Ovary (tissue), 9 donors: ENCODE measurements around the gene NMRK2. TPM values are rescaled to one million over a fixed set of nuclear protein-coding genes. Genes with fewer than 3 reads are reported as not detected.

Experiments
- DNase-seq, 5 donors: peaks; one replicate each; pipeline ENCODE4 v3.0.0-alpha.2; 2019 to 2020
- H3K27ac ChIP-seq, 2 donors: fragments of 200-600 bp; one replicate each; pipeline versions ENCODE4 v1.5.1 to v1.8.0; 2019 to 2022
- H3K27me3 ChIP-seq: fragments of 200-600 bp; one replicate; pipeline ENCODE4 v1.8.0; 2022
- H3K36me3 ChIP-seq: fragments of 200-600 bp; sonication (generic); one replicate; pipeline ENCODE4 v1.5.1; 2019
- H3K4me1 ChIP-seq: one replicate; pipeline ENCODE4 v1.8.1; 2013; ENCODE audit warnings: mild to moderate bottlenecking, moderate library complexity; ENCODE audit not compliant: insufficient read depth
- H3K4me3 ChIP-seq: fragments of 200-600 bp; sonication (generic); one replicate; pipeline ENCODE4 v1.5.1; 2017
- H3K9me3 ChIP-seq, 2 donors: fragments of 200-600 bp in 1 of 2; sonication (generic) in 1 of 2; one replicate each; pipeline versions ENCODE4 v1.5.1 to v1.8.1; 2013 to 2019; ENCODE audit warnings: mild to moderate bottlenecking in 1 of 2, moderate library complexity in 1 of 2
- EP300 ChIP-seq: sonication (generic); formaldehyde crosslinking; IDR thresholded peaks from one replicate; pipeline ENCODE4 v1.6.1; 2017; ENCODE audit warnings: antibody characterized with exemption
- POLR2A ChIP-seq: fragments of 450-650 bp; IDR thresholded peaks from one replicate; pipeline ENCODE4 v1.6.1; 2017; ENCODE audit warnings: antibody characterized with exemption, mild to moderate bottlenecking, moderate library complexity
- WGBS, 3 donors: extraction: QIAGEN DNeasy Blood & Tissue Kit in 1 of 3; methylation state at CpG; one replicate each; pipeline versions ENCODE4 v1.1.5 to v1.1.7; 2013 to 2017; 5-methylcytosine and 5-hydroxymethylcytosine counted together
- intact Hi-C, 4 donors: fragments of 100-400 bp; cut with DNase I; formaldehyde crosslinking; loops; one replicate each; pipeline versions ENCODE4 v1.11.0 to v1.15.1; 2022 to 2023
- polyA plus RNA-seq, 2 donors: library from polyadenylated mRNA; stranded (reverse); fragments of 200-250 nt in 1 of 2; fragments of 350-450 nt in 1 of 2; fragmentation: Illumina TruSeq in 1 of 2; extraction: RNeasy Lipid Tissue Mini Kit (QIAGEN cat#74804) in 1 of 2; gene quantifications; one replicate each; pipeline ENCODE4 v1.2.3, GENCODE V29; 2013 to 2014
- total RNA-seq, 7 donors: library from RNA; depleted of rRNA in 2 of 7; stranded (reverse); fragments of >200 nt in 2 of 7; fragmentation: NEBNext Ultra II Directional in 3 of 7; extraction: Animal tissue kit (Norgen Biotek cat#: 25700) in 3 of 7; gene quantifications; one replicate each; pipeline versions ENCODE4 v1.1.0 to v1.2.4, GENCODE V29; 2016 to 2023
- TF ChIP-seq, protein P1 (sequence below), 3 donors: fragments of 450-650 bp in 2 of 3; fragments of 200-600 bp in 1 of 3; IDR thresholded peaks; one replicate each; pipeline versions ENCODE4 v1.5.1 to v1.8.0; 2016 to 2022; ENCODE audit warnings: antibody characterized with exemption in 3 of 3, mild to moderate bottlenecking in 1 of 3
- donor health status: DM: no; HTN: no; CAD: no; lungs with moderate emphysema.
- donor health status: DM: no; HTN: no; CAD: no.
- donor health status: Bipolar disorder and iron deficiency.
- donor health status: DM: yes; HTN: yes; CAD: no.
- donor health status: DM: no; HTN: no; CAD: no.
- donor health status: DM: yes; HTN: yes; CAD: no.

NMRK2 gene
- total and polyA plus RNA-seq, 9 donors = 0.26 to 0.93 (median 0.40) TPM; not detected in 5

GRCh38 chr19:3955688-3956087 lies 22.8 kb downstream of the NMRK2 start:
- no peak for DNase-seq
- H3K27ac ChIP-seq = no peak overlapping the region
- 78 to 85% (median 85%) methylated on average over 7 to 10 of the region's 10 CpGs for WGBS, 3 donors

GRCh38 chr19:3958836-3959765 lies 26.2 kb downstream of the NMRK2 start:
- 92 to 95% (median 93%) methylated on average over 83 to 86 of the region's 86 CpGs for WGBS, 3 donors
- no peaks in the 10 kb centered on the region for H3K9me3 ChIP-seq
- no peaks in the 10 kb centered on the region for H3K4me1 ChIP-seq
- intact Hi-C loops = no loop called here
- DNase-seq = peak in 2 of 5 donors; percentile 23 to 38
- H3K36me3 ChIP-seq = no peaks in the 10 kb centered on the region
- no peaks in the 10 kb centered on the region for H3K27me3 ChIP-seq
- TF ChIP-seq, protein P1, sequence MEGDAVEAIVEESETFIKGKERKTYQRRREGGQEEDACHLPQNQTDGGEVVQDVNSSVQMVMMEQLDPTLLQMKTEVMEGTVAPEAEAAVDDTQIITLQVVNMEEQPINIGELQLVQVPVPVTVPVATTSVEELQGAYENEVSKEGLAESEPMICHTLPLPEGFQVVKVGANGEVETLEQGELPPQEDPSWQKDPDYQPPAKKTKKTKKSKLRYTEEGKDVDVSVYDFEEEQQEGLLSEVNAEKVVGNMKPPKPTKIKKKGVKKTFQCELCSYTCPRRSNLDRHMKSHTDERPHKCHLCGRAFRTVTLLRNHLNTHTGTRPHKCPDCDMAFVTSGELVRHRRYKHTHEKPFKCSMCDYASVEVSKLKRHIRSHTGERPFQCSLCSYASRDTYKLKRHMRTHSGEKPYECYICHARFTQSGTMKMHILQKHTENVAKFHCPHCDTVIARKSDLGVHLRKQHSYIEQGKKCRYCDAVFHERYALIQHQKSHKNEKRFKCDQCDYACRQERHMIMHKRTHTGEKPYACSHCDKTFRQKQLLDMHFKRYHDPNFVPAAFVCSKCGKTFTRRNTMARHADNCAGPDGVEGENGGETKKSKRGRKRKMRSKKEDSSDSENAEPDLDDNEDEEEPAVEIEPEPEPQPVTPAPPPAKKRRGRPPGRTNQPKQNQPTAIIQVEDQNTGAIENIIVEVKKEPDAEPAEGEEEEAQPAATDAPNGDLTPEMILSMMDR (IDR thresholded peaks at IDR 0.05) = no peak
- TF ChIP-seq POLR2A (no peak), EP300 (no peak)
- H3K27ac ChIP-seq = no peak overlapping the region
- H3K4me3 ChIP-seq = no peak overlapping the region

More at GRCh38 chr19:3955688-3956087, 22.8 kb downstream of the NMRK2 start:
- TF ChIP-seq EP300 (no peak), POLR2A (no peak)
- TF ChIP-seq, protein P1 (IDR thresholded peaks at IDR 0.05) = no peak
- intact Hi-C loops = no loop called here
- Histone ChIP-seq H3K4me1 (peaks cover 10% of the 10 kb centered on the region), H3K36me3 (no peaks in the 10 kb centered on the region), H3K27me3 (no peaks in the 10 kb centered on the region), H3K4me3 (no peak overlapping the region), H3K9me3 (no peaks in the 10 kb centered on the region)

DNA sequence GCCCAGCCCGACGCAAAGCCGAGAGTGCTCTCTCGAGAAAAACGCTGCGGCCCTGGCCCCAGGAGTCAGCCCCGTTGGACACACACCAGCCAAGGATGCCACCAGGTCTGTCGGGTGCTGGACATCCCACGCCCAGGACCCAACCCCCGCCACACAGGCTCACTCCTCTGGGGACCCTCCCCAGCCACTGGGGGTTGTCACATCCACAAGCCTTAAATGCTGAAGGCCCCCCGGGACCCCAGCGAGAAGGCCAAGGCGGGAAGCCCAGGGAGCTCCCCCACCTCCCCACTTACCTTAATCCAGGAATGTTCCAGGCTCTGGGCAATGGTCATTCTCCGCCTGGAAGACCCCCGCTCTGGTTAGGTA lies 26.9 kb downstream of the NMRK2 start:
- Histone ChIP-seq H3K4me1 (no peaks in the 10 kb centered on the region), H3K27me3 (no peaks in the 10 kb centered on the region), H3K9me3 (no peaks in the 10 kb centered on the region), H3K36me3 (no peaks in the 10 kb centered on the region), H3K4me3 (no peak overlapping the region), H3K27ac (no peak overlapping the region)
- WGBS, 3 donors = 90 to 98% (median 94%) methylated on average over 8 to 15 of the region's 15 CpGs
- intact Hi-C loops = no loop called here
- TF ChIP-seq POLR2A = no peak
- TF ChIP-seq, protein P1 (IDR thresholded peaks at IDR 0.05) = no peak
- no peak for TF ChIP-seq EP300
- DNase-seq = no peak

DNA sequence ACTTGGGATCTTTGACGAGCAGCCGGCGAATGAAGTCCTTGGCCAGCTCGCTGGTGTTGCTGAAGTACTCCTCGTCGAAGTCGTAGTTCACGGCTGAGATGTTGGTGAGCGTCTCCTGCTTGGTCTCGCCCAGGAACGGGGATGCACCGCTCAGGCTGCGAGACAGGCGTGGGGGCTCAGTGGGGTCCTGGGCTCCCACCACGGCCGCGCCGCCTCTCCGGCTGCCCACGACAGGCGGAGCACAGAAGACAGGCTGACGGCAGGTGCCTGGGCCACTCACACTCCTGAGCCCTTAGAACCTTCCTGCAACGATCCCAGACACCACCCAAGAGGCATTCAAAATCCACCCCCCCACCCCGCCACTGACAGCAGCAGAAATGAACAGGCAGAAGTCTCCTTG lies 28.1 kb downstream of the NMRK2 start:
- TF ChIP-seq, protein P1 (IDR thresholded peaks at IDR 0.05) = no peak
- TF ChIP-seq POLR2A (no peak), EP300 (no peak)
- H3K27me3 ChIP-seq = no peaks in the 10 kb centered on the region
- H3K27ac ChIP-seq = no peak overlapping the region
- H3K4me3 ChIP-seq = no peak overlapping the region
- H3K4me1 ChIP-seq = peaks cover 1% of the 10 kb centered on the region
- intact Hi-C loops = no loop called here
- DNase-seq = peak in 1 of 5 donors; percentile 37
- H3K9me3 ChIP-seq = no peaks in the 10 kb centered on the region
- WGBS, 3 donors = 88 to 91% (median 90%) methylated on average over 24 of the region's 24 CpGs
- H3K36me3 ChIP-seq = no peaks in the 10 kb centered on the region
